Thyroid gland (tissue), 4 donors: ENCODE measurements around the gene UNC50.

Experiments
- CTCF ChIP-seq, 6 experiments: fragments of 200-600 bp in 3 of 6; fragments of 450-650 bp in 3 of 6; sonication (generic) in 3 of 6; IDR thresholded peaks; one replicate each; pipeline ENCODE4 v1.5.1; 2016 to 2019; ENCODE audit warnings: antibody characterized with exemption in 6 of 6, mild to moderate bottlenecking in 2 of 6, inconsistent platforms in 1 of 6, moderate library complexity in 1 of 6
- POLR2A ChIP-seq, 2 donors: fragments of 450-650 bp; IDR thresholded peaks; one replicate each; pipeline ENCODE4 v1.6.1; 2017; ENCODE audit warnings: antibody characterized with exemption in 2 of 2, mild to moderate bottlenecking in 2 of 2, moderate library complexity in 1 of 2

- TF ChIP-seq POLR2A (IDR thresholded peaks at IDR 0.05): no peak
- TF ChIP-seq CTCF (IDR thresholded peaks at IDR 0.05): no peak
These were observed 29.2 kb downstream of the UNC50 start for GRCh38 chr2:98637401-98638147.
